Upper lobe of right lung (tissue), 1 donor: ENCODE results near the gene TBC1D13. TPM values are rescaled to one million over a fixed set of nuclear protein-coding genes. Genes with fewer than 3 reads are reported as not detected.

Experiments
- ATAC-seq: fragments of 200-7000 bp; cut with Tn5 transposase; one replicate; pipeline ENCODE4 v1.9.1; 2020; ENCODE audit warnings: mild to moderate bottlenecking, moderate library complexity
- DNase-seq: peaks from one replicate; pipeline ENCODE4 v3.0.0-alpha.2; 2020
- H3K27ac ChIP-seq: fragments of 200-600 bp; one replicate; pipeline ENCODE4 v1.8.0; 2022
- H3K27me3 ChIP-seq: fragments of 200-600 bp; one replicate; pipeline ENCODE4 v1.8.0; 2022; ENCODE audit warnings: mild to moderate bottlenecking
- H3K36me3 ChIP-seq: fragments of 200-600 bp; one replicate; pipeline ENCODE4 v1.8.0; 2022
- H3K4me1 ChIP-seq: fragments of 200-600 bp; one replicate; pipeline ENCODE4 v1.8.0; 2022
- H3K4me3 ChIP-seq: fragments of 200-600 bp; one replicate; pipeline ENCODE4 v1.8.0; 2022; ENCODE audit warnings: mild to moderate bottlenecking
- H3K9me3 ChIP-seq: fragments of 200-600 bp; one replicate; pipeline ENCODE4 v1.8.0; 2022
- intact Hi-C: fragments of 100-400 bp; cut with DNase I; formaldehyde crosslinking; loops from one replicate; pipeline ENCODE4 v1.11.0; 2022
- total RNA-seq: library from RNA; stranded (reverse); fragmentation: NEBNext Ultra II Directional; extraction: Animal tissue kit (Norgen Biotek cat#: 25700); gene quantifications from one replicate; pipeline ENCODE4 v1.2.1, GENCODE V29; 2021
- TF ChIP-seq, protein P1 (sequence below): fragments of 200-600 bp; IDR thresholded peaks from one replicate; pipeline ENCODE4 v1.8.0; 2022; ENCODE audit warnings: antibody characterized with exemption
- donor health status: DM: no; HTN: yes; CAD: no; lungs with severe emphysema.

The TBC1D13 gene
- total RNA-seq, 1 donor from 2014 or later, result 27.1 TPM

DNA sequence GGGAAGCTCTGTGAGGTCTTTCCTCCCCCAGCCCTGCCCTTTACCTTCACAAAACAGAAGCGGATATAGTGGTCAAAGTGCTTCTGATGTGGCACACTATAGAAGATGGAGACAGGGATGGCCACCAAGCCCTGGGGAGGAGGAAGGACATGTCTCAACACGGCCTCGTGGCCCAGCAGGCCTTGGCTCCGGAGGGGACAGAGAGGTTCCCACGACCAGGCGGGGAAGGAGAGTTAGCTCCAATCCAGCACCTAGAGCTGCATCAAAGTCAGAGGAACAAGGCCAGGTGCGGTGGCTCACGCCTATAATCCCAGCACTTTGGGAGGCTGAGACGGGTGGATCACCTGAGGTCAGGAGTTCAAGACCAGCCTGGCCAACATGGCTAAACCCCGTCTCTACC, 46.6 kb downstream of the TBC1D13 start:
- Histone ChIP-seq H3K9me3 (no peaks in the 10 kb centered on the region), H3K4me3 (no peak overlapping the region), H3K4me1 (peaks cover 5% of the 10 kb centered on the region), H3K36me3 (no peaks in the 10 kb centered on the region), H3K27ac (no peak overlapping the region), H3K27me3 (no peaks in the 10 kb centered on the region)
- TF ChIP-seq, protein P1, sequence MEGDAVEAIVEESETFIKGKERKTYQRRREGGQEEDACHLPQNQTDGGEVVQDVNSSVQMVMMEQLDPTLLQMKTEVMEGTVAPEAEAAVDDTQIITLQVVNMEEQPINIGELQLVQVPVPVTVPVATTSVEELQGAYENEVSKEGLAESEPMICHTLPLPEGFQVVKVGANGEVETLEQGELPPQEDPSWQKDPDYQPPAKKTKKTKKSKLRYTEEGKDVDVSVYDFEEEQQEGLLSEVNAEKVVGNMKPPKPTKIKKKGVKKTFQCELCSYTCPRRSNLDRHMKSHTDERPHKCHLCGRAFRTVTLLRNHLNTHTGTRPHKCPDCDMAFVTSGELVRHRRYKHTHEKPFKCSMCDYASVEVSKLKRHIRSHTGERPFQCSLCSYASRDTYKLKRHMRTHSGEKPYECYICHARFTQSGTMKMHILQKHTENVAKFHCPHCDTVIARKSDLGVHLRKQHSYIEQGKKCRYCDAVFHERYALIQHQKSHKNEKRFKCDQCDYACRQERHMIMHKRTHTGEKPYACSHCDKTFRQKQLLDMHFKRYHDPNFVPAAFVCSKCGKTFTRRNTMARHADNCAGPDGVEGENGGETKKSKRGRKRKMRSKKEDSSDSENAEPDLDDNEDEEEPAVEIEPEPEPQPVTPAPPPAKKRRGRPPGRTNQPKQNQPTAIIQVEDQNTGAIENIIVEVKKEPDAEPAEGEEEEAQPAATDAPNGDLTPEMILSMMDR, result no peak
- no peak for DNase-seq
- intact Hi-C loops, result no loop called here
- ATAC-seq, result no peak

DNA sequence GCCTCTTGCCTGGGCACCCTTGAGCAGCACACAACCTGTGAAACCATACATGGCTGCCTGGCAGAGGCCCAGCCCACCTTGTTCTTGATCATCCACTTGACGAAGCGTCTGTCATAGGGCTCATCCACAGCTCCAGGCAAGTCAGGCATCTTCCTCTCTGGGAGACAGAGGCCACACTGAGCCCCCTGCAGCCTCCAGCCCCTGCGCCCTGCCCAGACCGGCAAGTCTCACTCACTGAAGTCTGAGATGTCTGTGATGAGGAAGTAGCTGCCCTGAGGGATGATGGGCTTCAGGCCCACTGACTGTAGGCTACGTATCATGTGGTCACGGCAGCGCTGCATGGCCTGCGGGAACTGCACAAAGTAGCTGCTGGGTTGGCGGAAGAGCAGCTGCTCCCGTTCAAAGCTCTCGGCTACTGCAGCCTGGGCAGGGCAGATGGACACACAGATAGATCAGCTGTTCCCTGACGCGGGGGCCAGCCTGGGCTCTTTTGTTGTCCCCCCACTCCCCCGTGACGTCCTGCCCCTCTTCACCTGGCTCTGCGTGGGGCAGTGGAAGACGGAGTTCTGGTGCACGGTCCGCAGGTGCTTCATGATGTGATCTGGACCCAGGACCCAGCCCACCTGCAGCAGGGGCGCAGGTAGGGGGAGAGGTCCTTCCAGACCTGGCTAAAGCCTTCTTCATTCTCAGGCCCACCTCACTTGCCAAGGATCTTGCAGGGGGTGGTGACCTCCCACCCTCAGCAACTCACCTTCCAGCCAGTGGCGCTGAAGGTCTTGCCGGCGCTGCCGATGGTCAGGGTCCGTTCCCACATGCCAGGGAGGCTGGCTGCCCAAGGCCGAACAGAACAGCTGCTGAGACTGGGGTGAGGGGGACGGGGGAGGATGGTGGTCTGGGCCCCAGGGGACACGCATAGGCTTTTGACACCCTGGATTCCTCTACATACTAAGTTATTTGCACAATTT, 48.5 kb downstream of the TBC1D13 start:
- ATAC-seq (no peak), DNase-seq (no peak)
- Histone ChIP-seq H3K9me3 (no peaks in the 10 kb centered on the region), H3K4me3 (no peak overlapping the region), H3K27ac (no peak overlapping the region), H3K27me3 (no peaks in the 10 kb centered on the region), H3K36me3 (no peaks in the 10 kb centered on the region), H3K4me1 (no peaks in the 10 kb centered on the region)
- TF ChIP-seq, protein P1, result no peak
- intact Hi-C loops, result no loop called here

DNA sequence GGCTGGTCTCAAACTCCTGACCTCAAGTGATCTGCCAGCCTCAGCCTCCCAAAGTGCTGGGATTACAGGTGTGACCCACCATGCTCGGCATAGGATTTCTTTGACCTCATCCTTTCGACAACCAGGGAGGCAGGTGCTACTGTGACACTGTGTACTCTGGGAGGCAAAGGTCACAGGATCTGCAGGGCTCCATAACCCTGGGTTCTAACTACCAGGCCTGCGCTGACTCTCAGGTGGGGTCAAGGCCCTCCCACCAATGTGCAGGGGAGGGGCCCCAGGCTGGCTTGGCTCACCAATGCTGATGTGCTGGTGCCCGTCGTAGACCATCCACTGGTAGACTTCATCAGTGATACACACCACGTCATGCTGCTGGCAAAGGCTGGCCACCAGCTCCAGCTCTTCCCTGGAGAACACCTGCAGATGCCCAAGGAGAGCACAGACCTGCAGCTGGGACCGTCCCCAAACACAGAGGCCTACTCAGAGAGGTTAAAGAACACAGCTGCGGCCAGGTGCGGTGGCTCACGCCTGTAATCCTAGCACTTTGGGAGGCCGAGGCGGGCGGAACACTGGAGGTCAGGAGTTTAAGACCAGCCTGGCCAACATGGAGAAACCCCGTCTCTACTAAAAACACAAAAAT, 49.6 kb downstream of the TBC1D13 start:
- intact Hi-C loops, result no loop called here
- Histone ChIP-seq H3K4me3 (no peak overlapping the region), H3K36me3 (no peaks in the 10 kb centered on the region), H3K9me3 (no peaks in the 10 kb centered on the region), H3K27ac (no peak overlapping the region), H3K4me1 (no peaks in the 10 kb centered on the region), H3K27me3 (no peaks in the 10 kb centered on the region)
- DNase-seq (no peak), ATAC-seq (no peak)
- TF ChIP-seq, protein P1, result no peak

DNA sequence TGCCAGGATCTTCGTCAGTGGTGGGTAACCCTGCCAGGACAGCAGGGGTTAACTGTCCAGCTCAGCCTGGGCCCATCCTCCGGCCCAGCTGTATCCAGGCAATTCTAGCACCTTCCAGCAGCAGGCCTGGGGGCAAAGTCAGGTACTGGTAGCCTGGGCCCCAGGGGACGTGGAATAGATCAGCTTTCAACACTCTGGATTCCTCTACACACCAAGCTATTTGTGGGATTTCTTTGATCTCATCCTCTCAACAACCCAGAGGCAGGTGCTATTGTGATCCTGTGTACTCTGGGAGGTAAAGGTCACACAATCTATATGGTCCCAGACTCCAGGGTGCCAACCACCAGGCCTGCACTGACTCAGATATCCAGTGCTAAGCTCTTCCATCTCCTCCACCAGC, 51.3 kb downstream of the TBC1D13 start:
- TF ChIP-seq, protein P1, result no peak
- no peak for ATAC-seq
- intact Hi-C loops, result no loop called here
- H3K27ac ChIP-seq, result no peak overlapping the region
- H3K4me1 ChIP-seq, result no peaks in the 10 kb centered on the region
- H3K27me3 ChIP-seq, result no peaks in the 10 kb centered on the region
- H3K9me3 ChIP-seq, result no peaks in the 10 kb centered on the region
- H3K4me3 ChIP-seq, result no peak overlapping the region
- H3K36me3 ChIP-seq, result no peaks in the 10 kb centered on the region
- no peak for DNase-seq

DNA sequence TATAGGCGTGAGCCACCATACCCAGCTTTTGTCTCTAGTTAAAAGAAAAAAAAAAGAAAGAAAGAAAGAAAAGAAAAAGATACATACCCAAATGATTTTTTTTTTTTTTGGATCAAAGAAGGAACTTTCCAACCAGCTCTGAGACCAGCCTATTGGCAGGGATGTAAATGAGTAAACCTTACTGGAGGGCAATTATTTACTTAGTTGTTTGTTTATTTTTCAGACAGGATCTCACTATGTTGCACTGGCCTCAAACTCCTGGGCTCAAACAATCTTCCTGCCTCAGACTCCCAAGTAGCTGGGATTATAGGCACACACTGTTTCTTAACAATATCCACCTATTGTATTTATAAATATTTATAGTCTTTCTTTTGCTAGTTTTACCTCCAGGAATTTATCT, 53.5 kb downstream of the TBC1D13 start:
- TF ChIP-seq, protein P1, result no peak
- ATAC-seq, result no peak
- intact Hi-C loops, result no loop called here
- Histone ChIP-seq H3K36me3 (no peaks in the 10 kb centered on the region), H3K27ac (no peak overlapping the region), H3K27me3 (no peaks in the 10 kb centered on the region), H3K4me1 (no peaks in the 10 kb centered on the region), H3K9me3 (no peaks in the 10 kb centered on the region), H3K4me3 (no peak overlapping the region)
- DNase-seq, result no peak
